ENCODE results near the gene GTPBP3.

Gene GTPBP3

GRCh38 chr19:17385878-17386611 is 48.7 kb downstream of the GTPBP3 start:
- peak; percentile 58 for DNase-seq (ENCODE audit: low read depth)

GRCh38 chr19:17389288-17389687 is 51.9 kb downstream of the GTPBP3 start:
- no peak for DNase-seq (ENCODE audit: low read depth)

- DNase-seq (ENCODE audit: low read depth): no peak
These were observed 52.8 kb downstream of the GTPBP3 start for GRCh38 chr19:17389957-17390664.

GRCh38 chr19:17390665-17391370 is 53.5 kb downstream of the GTPBP3 start:
- DNase-seq (ENCODE audit: low read depth): peak; percentile 84

GRCh38 chr19:17391371-17392151 is 54.2 kb downstream of the GTPBP3 start:
- no peak for DNase-seq (ENCODE audit: low read depth)
